ENCODE results near the gene ASCC3.

ASCC3 gene

DNA sequence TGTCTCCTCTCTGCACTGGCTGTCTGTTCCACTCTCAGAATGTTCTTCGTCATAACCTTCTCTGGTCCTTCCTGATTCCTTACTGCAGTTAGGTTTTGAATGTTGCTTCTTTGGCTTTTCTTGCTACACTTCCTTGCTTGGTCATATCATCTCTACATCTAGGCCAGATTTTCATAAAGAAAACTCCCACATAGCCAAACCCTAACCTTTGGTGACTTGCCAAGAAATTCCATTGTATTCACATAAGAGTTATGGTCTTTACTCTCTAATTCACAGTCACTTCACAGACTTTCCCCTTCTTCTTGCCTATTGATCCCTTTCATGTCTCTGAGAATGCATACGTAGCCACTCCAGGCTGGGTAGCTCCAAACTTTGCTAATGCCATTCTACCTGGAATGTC lies 374.5 kb downstream of the ASCC3 start:
- DNase-seq (ENCODE audit: low read depth in 2 of 2, low spot score in 1 of 2) = no peak

DNA sequence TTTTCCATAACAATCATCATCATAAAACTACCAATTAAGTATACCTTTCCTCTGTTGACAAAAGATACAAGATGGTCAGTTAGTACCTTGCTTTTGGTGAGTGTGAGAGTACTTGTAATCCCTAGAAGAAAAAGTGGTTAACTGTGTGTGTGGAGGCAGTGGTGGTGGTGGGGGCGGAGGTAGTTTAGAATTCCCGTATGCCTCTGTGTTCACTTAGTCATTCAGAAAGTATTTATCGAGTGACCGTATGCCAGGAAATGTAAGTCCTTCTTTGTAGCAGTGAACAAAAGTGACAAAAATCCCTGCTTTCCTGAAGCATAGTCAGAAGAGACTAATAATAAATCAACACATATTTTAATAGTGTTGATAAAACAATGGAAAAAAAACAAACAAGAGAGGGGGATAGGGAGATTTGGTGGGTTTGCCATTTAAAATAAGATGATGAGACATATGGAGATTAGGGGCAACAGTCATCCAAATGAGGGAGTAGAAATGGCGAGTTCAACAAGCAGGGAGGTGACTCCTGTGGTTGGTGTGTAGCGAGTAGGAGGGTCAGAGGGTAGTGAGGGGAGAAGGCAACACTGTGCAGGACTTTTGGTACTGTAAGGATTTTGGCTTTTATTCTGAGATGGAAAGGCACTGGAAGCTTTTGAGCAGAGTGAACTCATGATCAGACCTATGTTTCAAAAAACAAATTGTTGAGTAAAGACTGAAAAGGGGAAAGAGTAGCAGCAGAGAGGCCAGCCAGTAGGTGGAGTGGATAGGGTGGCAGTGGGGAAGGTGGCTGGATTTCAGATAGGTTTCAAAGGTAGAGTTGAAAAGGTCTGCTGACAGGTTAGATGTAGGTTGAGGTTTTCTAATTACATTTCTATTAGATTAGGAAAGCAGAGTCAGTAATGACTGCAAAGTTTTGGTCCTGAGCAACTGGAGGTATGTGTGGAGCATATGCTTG lies 376.1 kb downstream of the ASCC3 start:
- no peak for DNase-seq (ENCODE audit: low read depth in 2 of 2, low spot score in 1 of 2)

DNA sequence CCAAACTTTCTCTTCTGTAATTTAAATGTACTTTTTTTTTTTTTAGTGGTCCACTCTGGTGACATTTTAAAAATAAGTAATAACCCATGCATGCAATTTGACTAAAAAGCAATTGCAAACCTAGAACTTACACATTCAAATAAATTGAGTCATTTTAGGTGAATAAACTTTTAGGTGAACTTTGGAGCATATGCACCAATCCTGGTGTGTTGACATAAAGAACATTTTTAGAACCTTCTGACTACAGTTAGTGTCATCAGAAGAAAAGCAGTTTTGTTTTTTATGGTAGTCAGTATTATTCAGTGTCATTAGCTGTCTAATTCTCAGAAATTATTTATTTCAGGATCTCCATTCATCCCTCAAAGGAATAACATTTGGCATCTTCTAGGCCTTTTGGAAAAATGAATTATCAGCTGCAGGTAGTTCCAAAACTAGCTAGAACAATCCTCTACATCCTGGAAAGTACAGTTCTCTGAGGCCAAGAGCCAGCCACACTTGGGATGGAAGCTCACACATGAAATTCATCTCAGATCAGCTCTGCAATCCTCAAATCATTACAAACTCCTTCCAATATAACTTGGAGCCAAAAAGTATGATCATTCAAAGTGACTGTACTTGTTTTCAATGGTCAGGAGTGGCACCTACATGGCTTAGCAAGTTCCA lies 378.0 kb downstream of the ASCC3 start:
- DNase-seq (ENCODE audit: low read depth in 2 of 2, low spot score in 1 of 2) = no peak

DNA sequence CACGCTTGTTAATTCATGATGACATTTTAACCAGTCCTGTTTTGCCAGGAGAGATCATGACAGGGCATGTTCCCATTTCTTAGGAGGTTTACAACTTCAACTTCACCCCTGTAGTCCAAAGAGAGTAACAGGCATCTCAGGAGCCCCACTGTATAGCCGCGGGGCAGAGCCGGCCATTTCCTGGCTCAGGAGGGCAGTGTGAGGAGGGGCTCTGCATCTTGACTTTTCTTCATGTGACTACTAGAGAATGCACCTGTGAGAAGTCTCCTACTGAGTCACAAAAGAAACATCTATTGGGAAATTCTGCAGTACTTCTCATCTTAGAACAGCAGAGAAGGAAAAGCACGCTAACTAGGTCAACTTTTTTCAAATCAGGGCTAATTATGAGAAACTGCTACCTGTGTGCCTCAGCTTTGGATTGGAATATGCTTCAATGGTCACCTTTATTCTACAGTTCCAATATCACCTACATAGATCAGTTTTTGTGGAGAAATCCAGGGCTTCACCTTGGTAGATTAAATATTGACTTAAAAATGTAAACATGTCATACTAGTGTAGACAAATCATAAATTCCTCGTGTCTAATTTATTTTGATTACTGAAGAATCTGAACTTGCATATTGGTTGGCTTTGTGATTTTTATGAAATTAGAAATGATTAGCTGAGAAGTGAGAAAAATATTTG lies 387.8 kb downstream of the ASCC3 start:
- no peak for DNase-seq (ENCODE audit: low read depth in 2 of 2, low spot score in 1 of 2)

DNA sequence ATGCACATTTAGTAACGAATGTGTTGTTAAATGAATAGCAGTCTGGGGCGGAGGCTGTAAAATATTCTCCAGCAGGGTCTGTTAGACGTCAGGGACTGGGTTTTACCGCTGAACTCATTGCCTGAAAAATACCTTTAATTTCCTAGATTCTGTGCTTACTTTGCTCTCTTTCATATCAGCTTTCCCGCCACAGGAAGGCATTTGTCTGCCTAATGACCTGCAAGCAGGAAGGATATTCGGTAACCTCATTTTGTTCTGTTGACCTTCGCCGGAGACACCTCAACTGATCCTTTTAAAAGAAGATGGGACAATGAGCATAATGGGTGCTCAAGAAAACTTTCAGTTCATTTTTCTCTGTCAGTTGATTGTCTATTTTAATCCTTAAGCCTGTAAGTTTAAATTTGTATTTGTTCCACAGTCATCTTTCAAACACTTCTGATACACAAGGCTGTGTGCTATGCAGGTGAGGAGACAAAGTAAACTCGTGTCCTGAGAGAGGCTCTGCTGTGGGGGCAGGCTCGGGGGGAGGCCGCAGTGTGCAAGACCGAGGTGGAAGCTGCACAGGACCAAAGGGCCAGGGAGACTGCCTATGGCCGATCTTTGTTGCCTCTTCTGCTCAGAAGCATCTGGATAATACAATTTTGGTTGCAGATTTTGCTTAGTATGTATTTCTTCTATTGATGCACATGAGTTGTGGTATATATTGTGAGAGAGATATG lies 389.0 kb downstream of the ASCC3 start:
- DNase-seq (ENCODE audit: low read depth in 2 of 2, low spot score in 1 of 2) = no peak

DNA sequence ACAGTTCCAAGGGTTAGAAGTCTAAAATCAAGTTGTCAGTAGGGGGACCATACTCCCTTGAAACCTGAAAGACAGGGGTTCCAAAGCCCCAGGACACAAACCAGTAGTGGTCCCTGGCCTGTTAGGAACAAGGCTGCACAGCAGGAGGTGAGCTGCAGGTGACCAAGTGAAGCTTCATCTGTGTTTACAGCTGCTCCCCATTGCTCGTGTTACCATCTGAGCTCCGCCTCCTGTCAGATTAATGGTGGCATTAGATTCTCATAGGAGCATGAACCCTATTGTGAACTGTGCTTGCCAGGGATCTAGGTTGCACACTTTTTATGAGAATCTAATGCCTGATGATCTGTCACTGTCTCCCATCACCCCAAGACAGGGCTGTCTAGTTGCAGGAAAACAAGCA lies 391.1 kb downstream of the ASCC3 start:
- no peak for DNase-seq (ENCODE audit: low read depth in 2 of 2, low spot score in 1 of 2)

DNA sequence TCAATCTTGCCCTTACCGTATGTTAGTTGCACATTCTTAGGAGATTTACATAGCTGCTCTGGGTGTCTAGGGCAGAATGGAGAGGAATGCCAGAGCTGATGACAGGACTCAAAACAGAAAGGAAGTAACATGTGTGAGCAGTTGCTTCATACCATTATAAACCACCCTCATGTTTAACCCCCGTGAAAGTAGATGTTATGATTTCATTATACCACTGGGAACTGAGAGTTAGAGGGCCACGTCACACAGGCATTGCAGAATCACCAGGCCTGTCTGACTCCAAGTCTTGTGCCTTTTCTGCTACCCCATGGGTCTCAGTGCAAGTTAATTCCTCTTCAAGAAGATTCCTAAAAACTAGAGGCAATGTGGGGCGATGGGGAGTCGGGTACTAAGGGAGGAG lies 392.9 kb downstream of the ASCC3 start:
- no peak for DNase-seq (ENCODE audit: low read depth in 2 of 2, low spot score in 1 of 2)

DNA sequence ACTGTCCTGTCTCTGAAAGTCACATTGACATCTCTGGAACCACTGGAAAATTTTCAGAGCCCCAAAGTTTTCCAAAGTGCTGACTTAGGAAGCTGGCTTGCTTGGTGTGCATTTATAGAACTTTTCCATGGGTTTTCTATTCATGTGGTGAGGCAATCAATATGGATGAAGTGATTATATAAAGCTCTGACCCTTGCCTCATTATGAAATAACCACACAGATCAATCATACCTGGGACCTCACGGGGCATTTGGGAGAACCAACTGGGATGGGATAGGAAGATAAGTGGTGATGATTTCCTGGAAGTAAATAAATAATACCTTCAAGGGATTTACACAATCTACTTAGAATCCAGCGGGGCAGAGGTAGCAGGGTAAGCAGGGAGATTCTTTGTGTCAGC lies 393.5 kb downstream of the ASCC3 start:
- DNase-seq (ENCODE audit: low read depth in 2 of 2, low spot score in 1 of 2) = no peak

DNA sequence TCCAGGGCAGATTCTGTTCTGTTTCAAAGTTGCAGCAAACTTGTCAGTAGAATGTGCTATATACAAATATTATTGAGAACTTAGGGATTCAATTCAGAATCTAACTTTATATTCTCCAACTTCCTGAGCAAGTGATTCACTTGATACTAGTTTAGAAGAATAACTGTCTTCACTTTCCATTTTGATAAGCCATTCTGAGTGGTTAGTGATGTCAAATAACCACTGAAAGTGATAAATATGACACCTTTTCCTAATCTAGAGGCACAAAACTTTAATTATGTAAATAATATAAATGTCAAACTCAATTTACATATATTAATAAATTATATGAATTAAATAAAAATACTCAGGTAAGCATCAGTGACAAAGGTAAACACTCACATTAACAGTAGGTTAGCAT lies 395.9 kb downstream of the ASCC3 start:
- no peak for DNase-seq (ENCODE audit: low read depth in 2 of 2, low spot score in 1 of 2)

DNA sequence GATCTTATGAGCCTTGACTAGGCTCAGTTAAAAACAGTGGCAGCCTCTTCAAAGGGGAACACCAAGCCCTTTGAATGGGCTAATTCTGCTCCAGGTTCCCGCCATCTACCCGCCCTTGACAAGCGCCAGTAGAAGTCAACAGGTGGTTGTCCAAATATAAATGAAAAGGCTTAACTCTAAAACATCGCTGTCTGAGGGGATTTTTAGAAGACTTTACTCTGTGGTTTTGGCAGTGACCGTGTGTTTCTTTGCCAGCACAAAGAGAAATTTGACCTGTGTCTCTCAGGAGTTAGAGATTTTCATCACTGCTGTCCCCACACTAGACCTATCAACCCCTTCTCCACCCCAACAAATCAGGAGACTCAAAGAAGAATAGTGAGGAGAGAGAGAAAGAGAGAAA lies 396.7 kb downstream of the ASCC3 start:
- no peak for DNase-seq (ENCODE audit: low read depth in 2 of 2, low spot score in 1 of 2)

DNA sequence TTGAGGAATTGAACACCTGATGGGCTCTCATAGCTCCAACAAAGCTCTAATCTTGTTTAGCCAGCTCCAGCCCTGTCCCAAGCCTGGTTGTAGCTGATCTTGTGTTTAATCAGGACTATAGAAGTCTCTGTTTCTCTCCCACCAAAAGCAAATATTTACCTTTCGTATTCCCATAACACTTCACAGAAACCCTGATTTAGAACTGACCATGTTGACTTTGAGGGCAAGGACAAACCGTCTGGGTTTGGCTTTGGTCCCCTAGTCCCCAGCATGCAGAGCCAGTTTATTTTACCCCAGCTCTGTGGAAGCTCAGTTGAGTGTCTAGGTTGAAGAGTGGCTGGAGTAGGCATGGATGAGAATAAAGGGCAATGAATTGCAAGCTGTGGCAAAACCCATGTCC lies 398.4 kb downstream of the ASCC3 start:
- no peak for DNase-seq (ENCODE audit: low read depth in 2 of 2, low spot score in 1 of 2)

DNA sequence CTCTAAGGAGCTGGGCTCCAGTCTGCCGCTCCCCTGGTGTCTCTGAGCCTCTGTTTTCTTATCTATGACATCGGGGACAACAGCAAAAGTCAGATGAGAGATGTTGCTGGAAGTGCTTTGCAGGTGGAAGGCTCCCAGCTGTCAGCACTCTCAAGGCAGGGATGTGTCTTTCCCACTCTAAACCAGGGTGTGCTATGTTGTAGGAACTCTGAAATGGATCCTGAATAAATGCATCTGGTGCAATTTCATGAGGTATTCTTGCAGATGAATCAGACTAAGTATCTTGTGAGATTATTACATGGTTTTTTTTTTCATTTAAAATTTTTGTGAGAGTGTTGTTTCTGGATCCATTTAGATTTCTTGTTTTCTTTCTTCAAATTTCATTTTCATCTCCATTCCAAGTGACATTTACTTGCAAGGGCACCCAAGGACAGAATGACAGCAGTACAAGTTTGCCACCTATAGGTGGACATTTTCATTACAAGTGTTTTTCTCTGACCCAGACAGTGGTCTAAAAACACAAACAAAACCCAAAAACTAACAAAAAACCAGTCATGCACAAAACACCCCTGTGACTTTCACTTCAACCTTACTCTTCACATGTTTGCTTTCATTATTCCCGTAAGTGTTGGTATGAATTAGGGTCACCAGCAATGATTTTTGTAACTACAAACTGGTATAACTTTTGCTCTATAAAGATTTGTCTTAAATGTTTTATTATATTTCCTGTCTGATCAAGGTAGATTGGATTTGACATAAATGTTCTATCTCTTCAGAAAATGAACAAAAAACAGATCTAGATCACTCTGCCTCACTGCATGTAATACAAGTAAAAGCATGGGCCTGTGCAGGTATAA lies 401.7 kb downstream of the ASCC3 start:
- no peak for DNase-seq (ENCODE audit: low read depth in 2 of 2, low spot score in 1 of 2)

DNA sequence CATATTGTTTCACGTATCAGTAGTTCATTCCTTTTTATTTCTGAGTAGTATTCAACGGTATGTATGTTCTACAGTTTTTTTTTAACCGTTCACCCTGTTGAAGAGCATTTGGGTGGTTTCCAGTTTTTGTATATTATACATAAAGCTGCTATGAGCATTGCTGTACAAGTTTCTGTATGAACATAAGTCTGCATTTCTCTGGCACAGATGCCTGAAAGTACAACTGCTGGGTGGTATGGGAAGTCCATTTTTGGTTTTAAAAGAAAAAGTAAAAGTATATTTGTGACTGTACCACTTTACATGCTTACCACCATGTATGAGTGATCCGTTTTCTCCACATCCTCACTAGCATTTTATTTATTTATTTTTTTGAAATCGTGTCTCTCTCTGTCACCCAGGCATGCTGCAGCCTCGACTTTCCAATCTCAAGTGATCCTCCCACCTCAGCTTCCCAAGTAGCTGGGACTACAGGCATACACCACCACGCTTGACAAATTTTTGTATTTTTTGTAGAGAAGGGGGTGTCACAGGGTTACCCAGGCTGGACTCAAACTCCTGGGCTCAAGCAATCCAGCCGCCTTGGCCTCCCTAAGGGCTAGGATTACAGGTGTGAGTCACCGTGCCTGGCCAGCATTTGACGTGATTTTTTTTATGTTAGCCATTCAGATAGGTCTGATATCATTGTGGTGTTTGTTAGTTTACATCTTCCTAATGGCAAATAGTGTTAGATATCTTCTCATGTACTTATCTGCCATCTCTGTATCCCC lies 405.4 kb downstream of the ASCC3 start:
- DNase-seq (ENCODE audit: low read depth in 2 of 2, low spot score in 1 of 2) = no peak

DNA sequence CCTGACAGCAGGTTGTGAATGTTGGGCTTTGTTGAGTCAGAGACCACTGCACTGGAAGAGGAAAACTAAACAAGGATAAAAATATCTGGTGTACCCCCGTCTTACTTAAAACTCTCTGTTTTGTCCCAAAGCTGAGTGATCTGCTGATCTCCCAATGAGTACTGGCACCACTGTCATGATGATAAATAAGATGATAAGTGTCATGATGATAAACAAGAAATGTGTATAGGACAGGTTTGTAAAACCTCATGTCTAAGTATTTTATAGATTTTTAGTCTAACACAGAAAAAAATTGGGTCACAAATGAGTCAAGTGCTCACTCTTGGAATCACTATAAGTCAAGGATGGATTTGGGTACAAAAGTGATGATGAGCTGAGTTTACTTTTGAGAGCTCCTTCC lies 407.9 kb downstream of the ASCC3 start:
- no peak for DNase-seq (ENCODE audit: low read depth in 2 of 2, low spot score in 1 of 2)

DNA sequence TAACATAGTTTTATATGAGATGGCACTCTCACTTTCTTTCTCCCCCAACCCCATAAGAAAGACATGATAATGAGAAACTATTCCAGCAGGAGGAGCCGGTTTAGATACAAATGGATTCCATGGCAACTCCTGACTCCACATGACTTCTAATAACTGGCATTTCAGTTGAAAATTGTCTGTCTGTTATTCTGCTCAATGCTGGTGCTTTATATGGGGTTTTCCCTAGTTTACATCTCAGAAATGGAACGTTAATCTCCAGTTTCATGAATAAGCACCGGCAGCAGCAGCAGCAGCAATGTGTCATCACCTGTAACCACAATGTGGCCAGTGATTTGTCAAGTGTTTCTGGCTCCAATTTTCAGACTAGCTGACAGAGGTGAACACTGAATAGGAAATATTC lies 408.5 kb downstream of the ASCC3 start:
- no peak for DNase-seq (ENCODE audit: low read depth in 2 of 2, low spot score in 1 of 2)

DNA sequence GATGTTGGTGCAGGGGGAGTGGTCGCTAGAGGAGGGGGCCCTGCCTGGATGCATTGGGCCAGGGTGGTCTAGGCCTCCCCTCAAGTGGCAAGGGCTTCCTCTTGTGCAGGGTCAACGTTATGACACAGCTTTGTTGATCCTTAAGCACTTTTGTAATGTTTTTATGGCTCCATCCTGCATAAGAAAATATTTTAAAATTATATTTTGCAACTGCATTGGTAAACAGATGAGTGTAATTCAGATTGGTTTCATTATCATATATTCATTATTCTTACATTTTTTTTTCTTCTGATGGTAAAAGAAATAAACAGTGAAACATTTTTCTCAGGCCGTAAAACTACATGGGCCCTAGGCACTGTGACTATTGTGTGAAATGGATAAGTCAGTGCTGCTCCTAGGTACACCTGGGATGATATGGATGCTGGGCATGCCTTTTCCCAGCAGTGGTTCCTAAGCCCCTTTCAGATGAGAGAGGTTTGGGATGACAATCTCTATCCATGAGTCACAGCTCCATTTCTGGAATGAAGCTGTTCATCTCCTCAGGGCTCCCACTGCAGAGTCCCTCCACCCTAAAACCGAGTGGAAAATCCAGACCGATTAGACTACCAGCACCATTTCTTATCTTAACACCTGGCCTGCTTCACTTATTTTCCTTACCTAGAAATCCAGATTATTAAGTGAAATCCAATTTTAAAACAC lies 410.6 kb downstream of the ASCC3 start:
- DNase-seq (ENCODE audit: low read depth in 2 of 2, low spot score in 1 of 2) = no peak

DNA sequence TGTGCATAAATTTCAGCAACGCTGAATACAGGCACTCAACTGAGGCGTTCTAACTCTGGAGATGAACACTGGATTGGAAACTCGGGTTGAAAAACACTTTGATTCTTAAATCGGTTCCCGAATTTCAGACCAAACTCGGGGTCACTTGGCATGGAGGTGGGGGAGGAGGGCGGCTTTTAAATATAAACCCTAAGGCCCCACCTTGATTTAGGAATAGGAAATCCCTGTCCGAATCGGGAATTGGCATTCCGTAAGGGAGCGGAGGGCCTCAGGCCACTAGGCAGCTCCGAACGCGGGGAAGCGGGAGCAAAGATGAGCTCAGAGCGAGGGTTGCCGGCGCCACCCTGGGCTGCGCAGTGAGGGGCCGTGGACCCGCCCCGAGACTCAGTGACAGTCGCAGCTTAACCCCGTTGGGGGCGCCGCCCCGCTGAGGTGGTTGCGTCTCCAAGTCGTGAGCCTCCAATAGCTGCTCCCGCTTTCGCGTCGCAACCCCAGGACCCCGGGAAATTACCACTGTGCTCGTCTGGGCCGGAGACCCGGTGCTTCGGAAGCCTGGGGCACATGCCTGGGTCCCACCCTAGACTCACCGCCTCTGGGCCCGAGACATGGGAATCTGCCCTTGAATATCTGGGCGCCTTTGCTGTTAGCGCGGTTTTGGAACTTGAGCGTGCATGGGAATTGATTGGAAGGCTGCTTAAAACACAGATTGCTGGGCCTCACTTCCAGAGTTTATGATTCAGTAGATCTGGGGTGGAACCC lies 411.8 kb downstream of the ASCC3 start:
- no peak for DNase-seq (ENCODE audit: low read depth in 2 of 2, low spot score in 1 of 2)

DNA sequence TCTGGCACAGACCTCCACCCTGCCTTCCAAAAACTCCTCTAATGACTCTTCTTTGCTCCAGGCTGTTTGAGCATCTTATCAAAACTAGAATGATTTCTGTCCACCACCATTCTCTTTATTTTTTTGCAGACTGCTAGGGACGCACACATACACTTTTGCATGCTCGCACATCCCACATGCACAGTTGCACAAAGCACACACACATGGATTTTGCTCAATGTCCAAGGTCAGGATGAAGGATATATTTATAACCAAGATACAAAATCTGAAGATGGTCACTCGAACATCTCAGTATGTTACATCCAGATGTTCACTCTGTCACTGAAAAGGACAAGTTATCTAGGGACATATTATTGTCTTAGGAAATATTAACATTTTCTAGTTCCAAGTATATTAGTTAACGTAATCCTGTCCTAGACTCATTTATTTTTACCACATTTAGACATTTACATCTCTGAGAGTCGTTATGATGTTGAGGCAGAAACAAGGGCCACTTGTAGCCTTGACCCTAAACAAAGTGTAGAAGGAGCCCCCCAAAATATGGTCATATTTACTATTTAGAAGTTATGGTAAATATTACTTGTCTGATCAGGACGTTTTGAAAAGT lies 413.0 kb downstream of the ASCC3 start:
- DNase-seq (ENCODE audit: low read depth in 2 of 2, low spot score in 1 of 2) = no peak
